BE2C (cell line): ENCODE data around the gene JTB.

Experiments used
- DNase-seq: peaks from one replicate; pipeline ENCODE4 v3.0.0-alpha.2; 2020
- H3K27me3 ChIP-seq: fragments of 250-450 bp; sonication (Bioruptor Pico); 2 replicates; pipeline ENCODE4 v1.5.1; 2020; ENCODE audit warnings: mild to moderate bottlenecking
- H3K36me3 ChIP-seq: fragments of 250-450 bp; sonication (Bioruptor Pico); 2 replicates; pipeline ENCODE4 v1.5.1; 2020; ENCODE audit warnings: mild to moderate bottlenecking
- H3K4me1 ChIP-seq: fragments of 250-450 bp; sonication (Bioruptor Pico); 2 replicates; pipeline ENCODE4 v1.5.1; 2020
- H3K4me3 ChIP-seq: 2 replicates; pipeline ENCODE4 v1.5.1; 2011; ENCODE audit warnings: low read depth, low read length
- H3K9me3 ChIP-seq: fragments of 250-450 bp; sonication (Bioruptor Pico); 2 replicates; pipeline ENCODE4 v1.5.1; 2020
- TF ChIP-seq, protein P1 (sequence below): IDR thresholded peaks from 2 replicates; pipeline ENCODE4 v1.5.1; 2012; ENCODE audit warnings: mild to moderate bottlenecking, low read depth, low read length

JTB gene

DNA sequence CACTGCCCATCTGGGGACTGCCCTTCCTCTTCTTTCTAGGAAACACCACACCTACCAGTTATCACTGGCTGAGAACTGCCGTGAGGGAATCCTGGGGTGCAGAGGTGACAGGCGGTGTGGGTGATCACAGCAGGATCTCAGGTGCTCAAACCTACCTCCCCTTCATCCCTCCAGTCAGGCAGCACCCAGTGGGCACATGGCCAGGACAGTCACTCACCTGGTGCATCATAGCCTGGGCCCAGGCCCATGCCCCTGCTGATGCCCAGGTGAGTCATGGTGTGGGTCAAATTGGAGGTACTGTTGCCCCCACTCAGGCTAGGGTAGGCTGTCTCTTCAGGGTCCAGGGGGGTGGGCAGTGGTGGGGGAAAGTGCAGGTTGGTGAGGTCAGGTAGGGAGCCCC is 25.7 kb downstream of the JTB start:
- Histone ChIP-seq H3K4me3 (no peak overlapping the region), H3K36me3 (peaks cover 13% of the 10 kb centered on the region), H3K27me3 (no peaks in the 10 kb centered on the region), H3K4me1 (peaks cover 8% of the 10 kb centered on the region), H3K9me3 (no peaks in the 10 kb centered on the region)
- TF ChIP-seq, protein P1, sequence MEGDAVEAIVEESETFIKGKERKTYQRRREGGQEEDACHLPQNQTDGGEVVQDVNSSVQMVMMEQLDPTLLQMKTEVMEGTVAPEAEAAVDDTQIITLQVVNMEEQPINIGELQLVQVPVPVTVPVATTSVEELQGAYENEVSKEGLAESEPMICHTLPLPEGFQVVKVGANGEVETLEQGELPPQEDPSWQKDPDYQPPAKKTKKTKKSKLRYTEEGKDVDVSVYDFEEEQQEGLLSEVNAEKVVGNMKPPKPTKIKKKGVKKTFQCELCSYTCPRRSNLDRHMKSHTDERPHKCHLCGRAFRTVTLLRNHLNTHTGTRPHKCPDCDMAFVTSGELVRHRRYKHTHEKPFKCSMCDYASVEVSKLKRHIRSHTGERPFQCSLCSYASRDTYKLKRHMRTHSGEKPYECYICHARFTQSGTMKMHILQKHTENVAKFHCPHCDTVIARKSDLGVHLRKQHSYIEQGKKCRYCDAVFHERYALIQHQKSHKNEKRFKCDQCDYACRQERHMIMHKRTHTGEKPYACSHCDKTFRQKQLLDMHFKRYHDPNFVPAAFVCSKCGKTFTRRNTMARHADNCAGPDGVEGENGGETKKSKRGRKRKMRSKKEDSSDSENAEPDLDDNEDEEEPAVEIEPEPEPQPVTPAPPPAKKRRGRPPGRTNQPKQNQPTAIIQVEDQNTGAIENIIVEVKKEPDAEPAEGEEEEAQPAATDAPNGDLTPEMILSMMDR: no peak
- DNase-seq: no peak

DNA sequence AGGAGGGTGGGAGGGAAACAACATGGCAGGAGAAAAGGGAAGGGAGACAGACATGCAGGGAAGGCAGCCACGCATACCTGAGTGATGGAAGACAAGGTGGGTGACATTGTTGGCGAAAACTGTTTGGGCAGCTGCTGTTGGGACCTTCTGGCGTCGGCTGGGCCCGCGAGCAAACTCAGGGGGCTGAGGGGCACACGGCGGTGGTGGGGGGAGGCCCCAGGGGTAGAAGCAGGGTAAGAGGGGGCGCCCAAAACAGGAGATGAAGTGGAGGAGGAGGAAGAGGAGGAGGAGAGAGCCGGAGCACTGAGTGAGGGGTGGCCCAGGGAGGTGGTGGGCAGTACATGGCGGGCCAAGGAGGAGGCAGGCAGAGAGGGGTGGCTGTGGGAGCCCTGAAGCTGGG is 26.3 kb downstream of the JTB start:
- H3K9me3 ChIP-seq: no peaks in the 10 kb centered on the region
- H3K27me3 ChIP-seq: no peaks in the 10 kb centered on the region
- H3K4me1 ChIP-seq: peaks cover 2% of the 10 kb centered on the region
- H3K4me3 ChIP-seq: no peak overlapping the region
- no peak for DNase-seq
- H3K36me3 ChIP-seq: peaks cover 13% of the 10 kb centered on the region
- TF ChIP-seq, protein P1: no peak

DNA sequence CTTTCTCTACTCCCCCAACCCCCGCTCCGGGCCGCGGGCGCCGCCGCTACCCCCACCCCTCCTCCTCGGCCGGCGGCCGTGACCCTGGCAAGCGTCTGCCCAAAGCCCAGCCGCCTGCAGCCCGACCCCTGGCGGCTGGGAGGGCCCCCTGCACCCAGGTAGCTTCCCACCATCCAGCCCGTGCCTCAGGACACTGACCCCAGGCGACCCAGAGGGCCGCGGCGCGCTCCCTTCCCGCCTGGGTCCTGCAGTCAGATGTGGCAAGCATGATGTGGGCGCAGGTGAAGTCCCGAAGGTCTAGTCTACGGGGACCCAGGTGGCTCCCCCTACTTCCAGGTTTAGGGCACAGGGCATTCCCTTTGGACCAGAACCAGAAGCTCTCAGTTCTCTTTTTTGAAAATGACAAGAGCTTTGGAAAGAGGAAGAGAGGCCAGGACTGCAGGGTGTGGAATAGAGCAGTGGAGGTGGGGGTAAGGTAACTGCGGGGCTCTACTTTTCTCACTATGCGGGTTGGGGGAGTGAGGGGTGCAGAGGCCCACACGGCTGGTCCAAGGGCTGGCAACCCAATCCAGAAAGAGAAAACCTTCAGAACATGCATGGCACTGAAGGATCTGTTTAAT is 30.7 kb downstream of the JTB start, which contains the start of gene DENND4B:
TSS of gene DENND4B (minus strand) at position 97 of the 620 bp plus-strand sequence. CDS start 2,344 bp downstream, outside the sequence.
- Histone ChIP-seq H3K36me3 (peaks cover 14% of the 10 kb centered on the region), H3K4me3 (peak within 1 kb of the TSS; percentile 81), H3K4me1 (no peaks in the 10 kb centered on the region), H3K9me3 (no peaks in the 10 kb centered on the region), H3K27me3 (no peaks in the 10 kb centered on the region)
- DNase-seq: peak; percentile 89
- TF ChIP-seq, protein P1: peak; percentile 82

DNA sequence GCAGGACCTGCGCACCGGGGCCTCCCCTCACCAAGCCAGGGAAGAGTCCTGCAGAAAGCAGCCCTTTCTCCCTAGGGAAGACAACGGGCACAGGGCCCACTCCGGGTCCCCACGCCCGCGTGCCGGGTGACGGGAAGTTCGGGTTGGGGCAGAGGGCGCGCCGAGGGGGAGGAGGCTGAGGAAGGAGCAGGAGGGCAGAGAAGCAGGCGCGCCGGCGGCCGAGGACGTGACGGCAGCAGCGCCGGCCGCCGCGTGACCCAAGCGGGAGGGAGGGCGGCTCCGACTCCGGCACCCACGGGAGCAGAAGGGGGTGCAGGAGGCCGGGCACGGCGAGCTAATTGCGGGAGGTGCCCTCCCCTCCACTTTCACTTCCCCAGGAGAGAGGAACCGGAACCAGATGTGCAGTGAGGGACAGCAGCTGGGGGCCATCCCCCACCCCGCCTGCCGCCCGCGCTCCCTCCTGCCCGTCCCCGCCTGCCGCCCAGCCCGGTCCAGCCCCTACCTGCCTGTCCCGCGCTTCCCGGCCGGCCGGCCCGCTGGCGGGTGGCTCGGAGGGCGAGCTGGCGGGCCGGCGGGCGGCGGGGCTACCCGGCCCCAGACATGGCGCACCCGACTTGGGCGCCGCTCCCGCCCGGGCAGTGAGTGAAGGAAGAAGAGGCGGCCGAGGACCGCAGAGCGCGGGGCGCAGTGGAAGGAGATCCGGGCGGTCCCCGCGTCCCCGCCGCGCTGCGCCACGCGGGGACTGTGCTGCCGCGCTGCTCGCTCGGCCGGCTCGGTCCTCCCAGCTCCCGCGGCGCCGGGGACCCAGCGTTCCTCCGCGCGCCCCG is 31.5 kb downstream of the JTB start:
- H3K27me3 ChIP-seq: no peaks in the 10 kb centered on the region
- H3K4me1 ChIP-seq: no peaks in the 10 kb centered on the region
- TF ChIP-seq, protein P1: no peak
- no peaks in the 10 kb centered on the region for H3K9me3 ChIP-seq
- peak; percentile 70 for DNase-seq
- peaks cover 14% of the 10 kb centered on the region for H3K36me3 ChIP-seq
- peak overlapping the region; percentile 81 for H3K4me3 ChIP-seq

DNA sequence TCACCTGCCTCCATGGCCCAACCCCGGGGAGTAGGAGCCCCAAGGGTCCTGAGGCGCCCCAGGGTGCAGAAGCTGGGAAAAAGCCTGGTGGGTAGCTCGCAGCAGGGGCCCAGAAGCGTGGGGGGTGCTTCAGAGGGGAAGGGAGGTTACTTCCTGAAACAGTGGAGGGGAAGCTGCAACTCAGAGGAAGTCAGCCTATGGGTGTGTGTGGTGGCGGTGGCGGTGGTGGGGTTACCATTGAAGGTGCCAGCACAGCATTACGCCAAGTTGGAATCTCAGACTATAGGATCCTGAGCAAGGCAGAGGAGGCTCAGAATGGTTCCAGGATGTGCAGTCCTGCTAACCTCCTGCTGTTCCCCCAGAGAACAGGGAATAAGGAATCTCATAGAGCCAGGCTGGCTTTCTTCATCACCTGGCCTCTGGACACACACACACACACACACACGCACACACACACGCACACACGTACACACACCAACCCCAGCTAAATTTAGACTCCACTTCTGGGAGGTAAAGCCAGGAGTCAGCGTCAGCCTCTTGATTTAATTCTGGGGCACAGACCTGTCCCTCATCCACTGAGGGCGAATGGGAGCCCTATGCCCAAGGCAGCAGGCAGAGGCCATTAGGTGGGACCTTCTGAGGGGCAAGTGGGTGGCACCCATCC is 32.2 kb downstream of the JTB start:
- no peaks in the 10 kb centered on the region for H3K27me3 ChIP-seq
- H3K36me3 ChIP-seq: peaks cover 19% of the 10 kb centered on the region
- H3K4me1 ChIP-seq: no peaks in the 10 kb centered on the region
- DNase-seq: no peak
- TF ChIP-seq, protein P1: no peak
- H3K4me3 ChIP-seq: peak overlapping the region; percentile 81
- no peaks in the 10 kb centered on the region for H3K9me3 ChIP-seq
